ENCODE measurements around the gene KRT75.
"Not testable (repeated sequence)": the region's sequence is repeated elsewhere in the genome, so short reads cannot be mapped to it uniquely, and the experiment has no call there.

KRT75 gene

DNA sequence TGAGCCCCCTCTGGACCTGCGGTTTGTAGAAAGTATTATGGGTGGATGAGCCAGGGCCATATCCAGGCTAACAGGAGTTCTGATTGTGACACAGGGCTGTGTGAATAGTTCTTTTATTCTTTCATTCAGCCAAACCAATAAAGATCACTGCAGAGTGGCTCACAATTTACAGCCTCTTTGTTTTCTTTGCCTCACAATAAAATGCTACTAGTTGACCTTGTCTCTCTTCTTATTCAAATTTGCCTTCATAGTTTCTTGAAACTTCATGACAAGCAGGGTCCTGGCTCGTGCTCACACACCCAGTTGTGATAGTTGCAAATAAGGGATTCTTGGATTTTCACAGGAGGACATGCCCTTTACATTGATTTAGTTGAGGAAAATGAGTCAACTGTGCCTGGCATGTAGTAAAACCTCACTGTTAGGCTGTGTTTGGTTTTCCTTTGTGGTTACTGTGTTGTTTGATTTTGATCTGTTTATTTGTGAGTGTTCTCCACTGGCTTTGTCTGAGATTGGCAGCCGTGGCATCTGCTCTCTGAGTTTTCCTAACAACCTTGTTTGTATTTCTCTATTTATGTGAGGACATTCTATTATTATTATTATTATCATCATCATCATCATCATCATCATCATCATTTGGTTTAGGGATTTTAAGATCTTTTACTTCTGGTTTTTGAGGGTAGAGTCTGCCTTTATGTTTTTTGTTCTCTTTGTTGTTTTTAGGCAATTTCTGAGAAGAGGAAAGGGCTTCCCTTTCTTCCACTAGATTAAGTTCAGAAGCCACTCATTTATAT lies 20.4 kb upstream of the KRT75 start:
- Histone ChIP-seq H3K36me3 (ENCODE audit: insufficient read depth, low read length) (no peaks in the 10 kb centered on the region), H3K4me3 (ENCODE audit: low read depth in 1 of 2, low read length in 2 of 2) (no peak overlapping the region), H3K9ac (ENCODE audit: low read depth, low read length) (no peak overlapping the region), H3K79me2 (ENCODE audit: insufficient read depth, low read length) (no peaks in the 10 kb centered on the region), H3K9me3 (ENCODE audit: insufficient read depth, low read length, severe bottlenecking) (no peaks in the 10 kb centered on the region), H3K4me1 (ENCODE audit: insufficient read depth, low read length) (no peaks in the 10 kb centered on the region), H3K27ac (ENCODE audit: low read length) (no peak overlapping the region), H2AFZ (ENCODE audit: low read depth, low read length) (no peak overlapping the region), H3K27me3 (ENCODE audit: insufficient read depth, low read length, poor library complexity) (peaks cover 26% of the 10 kb centered on the region), H3K4me2 (ENCODE audit: insufficient read depth, low read length) (no peak overlapping the region), H4K20me1 (ENCODE audit: insufficient read depth, low read length) (no peaks in the 10 kb centered on the region)
- ATAC-seq (ENCODE audit: insufficient read depth, low read depth) (no peak), DNase-seq (no peak)
- TF ChIP-seq CTCF (IDR thresholded peaks at IDR 0.05; ENCODE audit: borderline replicate concordance, extremely low read depth, low read length, poor library complexity, severe bottlenecking) (no peak), EZH2 (IDR thresholded peaks at IDR 0.05; ENCODE audit: borderline replicate concordance, low read depth, low read length, severe bottlenecking) (no peak)

GRCh38 chr12:52452101-52452500 lies 17.9 kb upstream of the KRT75 start, which contains the start of gene KRT6B:
TSS of gene KRT6B (minus strand) at chr12:52452146. CDS start at chr12:52452078, 68 bp downstream.
- no peak within 1 kb of the TSS for H3K4me3 ChIP-seq (ENCODE audit: low read depth in 1 of 2, low read length in 2 of 2)
- no peaks in the 10 kb centered on the region for H3K79me2 ChIP-seq (ENCODE audit: insufficient read depth, low read length)
- H3K4me1 ChIP-seq (ENCODE audit: insufficient read depth, low read length) = no peaks in the 10 kb centered on the region
- no peak within 1 kb of the TSS for H2AFZ ChIP-seq (ENCODE audit: low read depth, low read length)
- no peaks in the 10 kb centered on the region for H4K20me1 ChIP-seq (ENCODE audit: insufficient read depth, low read length)
- H3K9me3 ChIP-seq (ENCODE audit: insufficient read depth, low read length, severe bottlenecking) = no peaks in the 10 kb centered on the region
- no peak within 1 kb of the TSS for H3K4me2 ChIP-seq (ENCODE audit: insufficient read depth, low read length)
- no peaks in the 10 kb centered on the region for H3K36me3 ChIP-seq (ENCODE audit: insufficient read depth, low read length)
- TF ChIP-seq CTCF (IDR thresholded peaks at IDR 0.05; ENCODE audit: borderline replicate concordance, extremely low read depth, low read length, poor library complexity, severe bottlenecking) (no peak), EZH2 (IDR thresholded peaks at IDR 0.05; ENCODE audit: borderline replicate concordance, low read depth, low read length, severe bottlenecking) (no peak)
- ATAC-seq (ENCODE audit: insufficient read depth, low read depth) (no peak), DNase-seq (no peak)
- H3K9ac ChIP-seq (ENCODE audit: low read depth, low read length) = no peak within 1 kb of the TSS
- H3K27me3 ChIP-seq (ENCODE audit: insufficient read depth, low read length, poor library complexity) = peaks cover 30% of the 10 kb centered on the region
- no peak within 1 kb of the TSS for H3K27ac ChIP-seq (ENCODE audit: low read length)

DNA sequence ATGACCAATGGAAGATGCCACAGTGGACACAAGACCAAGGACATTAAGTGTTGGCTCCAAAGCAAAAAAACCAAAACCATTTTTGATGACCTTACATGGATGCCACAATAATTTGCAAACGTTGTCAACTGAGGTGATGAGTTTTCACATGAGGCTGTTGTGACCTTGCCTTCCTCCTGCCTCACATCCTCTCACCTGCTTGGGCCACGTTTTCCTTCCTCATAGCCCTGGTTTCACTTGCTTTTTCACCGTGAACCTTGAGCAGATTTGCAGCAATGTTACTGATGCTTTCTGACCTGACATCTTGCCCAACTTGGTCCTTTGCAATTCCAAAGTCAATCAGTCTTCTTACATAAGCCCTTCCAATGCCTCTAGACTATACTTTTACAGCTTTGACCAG lies 14.1 kb upstream of the KRT75 start:
- no peak for TF ChIP-seq CTCF (IDR thresholded peaks at IDR 0.05; ENCODE audit: borderline replicate concordance, extremely low read depth, low read length, poor library complexity, severe bottlenecking)
- no peak for TF ChIP-seq EZH2 (IDR thresholded peaks at IDR 0.05; ENCODE audit: borderline replicate concordance, low read depth, low read length, severe bottlenecking)
- Histone ChIP-seq H2AFZ (ENCODE audit: low read depth, low read length) (no peak overlapping the region), H3K9ac (ENCODE audit: low read depth, low read length) (no peak overlapping the region), H3K27me3 (ENCODE audit: insufficient read depth, low read length, poor library complexity) (peaks cover 9% of the 10 kb centered on the region), H3K9me3 (ENCODE audit: insufficient read depth, low read length, severe bottlenecking) (no peaks in the 10 kb centered on the region), H3K4me1 (ENCODE audit: insufficient read depth, low read length) (no peaks in the 10 kb centered on the region), H3K27ac (ENCODE audit: low read length) (no peak overlapping the region), H3K4me3 (ENCODE audit: low read depth in 1 of 2, low read length in 2 of 2) (no peak overlapping the region), H4K20me1 (ENCODE audit: insufficient read depth, low read length) (no peaks in the 10 kb centered on the region), H3K36me3 (ENCODE audit: insufficient read depth, low read length) (no peaks in the 10 kb centered on the region), H3K79me2 (ENCODE audit: insufficient read depth, low read length) (no peaks in the 10 kb centered on the region), H3K4me2 (ENCODE audit: insufficient read depth, low read length) (no peak overlapping the region)
- DNase-seq = no peak
- no peak for ATAC-seq (ENCODE audit: insufficient read depth, low read depth)

DNA sequence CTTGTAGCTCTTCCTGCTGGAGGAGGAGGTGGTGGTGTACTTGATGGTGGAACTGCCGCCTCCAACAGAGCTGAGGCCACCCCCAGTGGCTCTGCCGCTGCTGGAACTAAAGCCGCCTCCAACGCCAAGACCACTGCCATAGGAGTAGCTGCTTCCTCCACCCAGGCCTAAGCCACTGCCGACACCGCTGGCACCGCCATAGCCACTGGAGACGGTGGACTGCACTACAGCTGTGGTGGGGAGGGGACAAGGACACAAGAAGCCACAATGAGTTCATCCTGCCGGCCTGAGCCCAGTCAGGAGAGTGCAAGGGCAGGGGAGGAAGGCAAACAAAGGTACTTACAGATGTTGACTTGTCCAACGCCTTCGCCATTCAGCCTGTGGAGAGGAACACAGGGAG lies 13.0 kb upstream of the KRT75 start:
- H3K9ac ChIP-seq (ENCODE audit: low read depth, low read length); H3K4me1 ChIP-seq (ENCODE audit: insufficient read depth, low read length); H3K9me3 ChIP-seq (ENCODE audit: insufficient read depth, low read length, severe bottlenecking); ATAC-seq (ENCODE audit: insufficient read depth, low read depth); H3K4me3 ChIP-seq (ENCODE audit: low read depth in 1 of 2, low read length in 2 of 2); H3K79me2 ChIP-seq (ENCODE audit: insufficient read depth, low read length); H4K20me1 ChIP-seq (ENCODE audit: insufficient read depth, low read length); DNase-seq; H3K36me3 ChIP-seq (ENCODE audit: insufficient read depth, low read length); H3K4me2 ChIP-seq (ENCODE audit: insufficient read depth, low read length); H3K27ac ChIP-seq (ENCODE audit: low read length); H2AFZ ChIP-seq (ENCODE audit: low read depth, low read length): not testable (repeated sequence)
- H3K27me3 ChIP-seq (ENCODE audit: insufficient read depth, low read length, poor library complexity) = peaks cover 11% of the 10 kb centered on the region
